HEK293 (cell line): ENCODE measurements around the gene CD9.

Experiments used
- CTCF ChIA-PET: fragments of 350-600 bp; formaldehyde crosslinking; extraction: SDS; loops from one replicate; lab custom pipeline; 2021; ENCODE audit warnings: antibody characterized with exemption; lab: Yijun Ruan, JAX
- POLR2A ChIA-PET: fragments of 300-600 bp; formaldehyde crosslinking; extraction: SDS; loops from one replicate; lab custom pipeline; 2020; ENCODE audit warnings: antibody characterized with exemption, inconsistent platforms; lab: Yijun Ruan, JAX
- H3K27ac ChIP-seq: fragments of 200-500 bp; sonication (Bioruptor generic); 2 replicates; pipeline ENCODE4 v1.5.1; 2014; ENCODE audit warnings: low read depth, low read length, control low read depth, inconsistent platforms; ENCODE audit errors: extremely low read depth
- H3K36me3 ChIP-seq, 2 experiments: fragments of 200-500 bp in 1 of 2; sonication (Bioruptor generic) in 1 of 2; 1 replicate in 1 of 2; 2 replicates in 1 of 2; pipeline ENCODE4 v1.5.1; 2014 to 2017; ENCODE audit warnings: inconsistent platforms in 2 of 2, low read length in 2 of 2; ENCODE audit not compliant: control insufficient read depth in 2 of 2, insufficient read depth in 1 of 2
- H3K4me1 ChIP-seq: fragments of 200-500 bp; sonication (Bioruptor generic); 2 replicates; pipeline ENCODE4 v1.5.1; 2014; ENCODE audit warnings: mild to moderate bottlenecking, low read length, inconsistent platforms; ENCODE audit not compliant: control insufficient read depth, insufficient read depth
- H3K4me3 ChIP-seq: 2 replicates; pipeline ENCODE4 v1.5.1; 2011; ENCODE audit warnings: low read depth, mild to moderate bottlenecking, control low read depth, low read length, moderate library complexity
- H3K9me3 ChIP-seq: fragments of 200-500 bp; sonication (Bioruptor generic); 2 replicates; pipeline ENCODE4 v1.5.1; 2014; ENCODE audit warnings: low read depth, low read length, inconsistent platforms; ENCODE audit not compliant: control insufficient read depth, insufficient read depth
- GLI2 ChIP-seq: fragments of 450-650 bp; formaldehyde crosslinking; IDR thresholded peaks from 2 replicates; pipeline ENCODE4; 2017; ENCODE audit warnings: missing biosample characterization, missing genetic modification characterization, low read depth, borderline replicate concordance
- MEIS1 ChIP-seq: sonication (generic); formaldehyde crosslinking; IDR thresholded peaks from 2 replicates; pipeline ENCODE4 v1.8.1; 2022; ENCODE audit warnings: missing genetic modification reagents, mild to moderate bottlenecking, borderline replicate concordance
- SCRT2 ChIP-seq: fragments of 450-650 bp; formaldehyde crosslinking; IDR thresholded peaks from 2 replicates; pipeline ENCODE4 v1.5.1; 2016; ENCODE audit warnings: missing biosample characterization, missing genetic modification characterization
- YY2 ChIP-seq: fragments of 450-650 bp; formaldehyde crosslinking; IDR thresholded peaks from 2 replicates; pipeline ENCODE4 v1.5.1; 2016; ENCODE audit warnings: missing biosample characterization, missing genetic modification characterization
- ZBTB17 ChIP-seq: fragments of 450-650 bp; formaldehyde crosslinking; IDR thresholded peaks from 2 replicates; pipeline ENCODE4 v1.5.1; 2016; ENCODE audit warnings: missing biosample characterization, missing genetic modification characterization
- ZEB2 ChIP-seq: fragments of 450-650 bp; formaldehyde crosslinking; IDR thresholded peaks from 2 replicates; pipeline ENCODE4 v1.5.1; 2016; ENCODE audit warnings: missing biosample characterization, missing genetic modification characterization
- ZFHX2 ChIP-seq: fragments of 450-650 bp; formaldehyde crosslinking; conservative IDR thresholded peaks from 2 replicates; pipeline ENCODE4 v1.5.1; 2016; ENCODE audit warnings: missing biosample characterization, missing genetic modification characterization
- ZNF112 ChIP-seq: fragments of 450-650 bp; formaldehyde crosslinking; IDR thresholded peaks from 2 replicates; pipeline ENCODE4 v1.5.0; 2017; ENCODE audit warnings: missing biosample characterization, missing genetic modification characterization
- ZNF132 ChIP-seq: fragments of 450-650 bp; formaldehyde crosslinking; IDR thresholded peaks from 2 replicates; pipeline ENCODE4 v1.5.1; 2017; ENCODE audit warnings: missing biosample characterization, missing genetic modification characterization, borderline replicate concordance
- ZNF292 ChIP-seq: fragments of 450-650 bp; formaldehyde crosslinking; IDR thresholded peaks from 2 replicates; pipeline ENCODE4 v1.5.1; 2016; ENCODE audit warnings: low read depth, missing biosample characterization, missing genetic modification characterization, borderline replicate concordance
- ZNF426 ChIP-seq: fragments of 450-650 bp; formaldehyde crosslinking; IDR thresholded peaks from 2 replicates; pipeline ENCODE4 v1.5.1; 2017; ENCODE audit warnings: missing biosample characterization, missing genetic modification characterization, mild to moderate bottlenecking, inconsistent platforms, moderate library complexity
- ZNF473 ChIP-seq: fragments of 450-650 bp; formaldehyde crosslinking; IDR thresholded peaks from 2 replicates; pipeline ENCODE4 v1.5.1; 2017; ENCODE audit warnings: missing biosample characterization, missing genetic modification characterization
- ZNF514 ChIP-seq: fragments of 450-650 bp; formaldehyde crosslinking; IDR thresholded peaks from 2 replicates; pipeline ENCODE4 v1.5.1; 2016; ENCODE audit warnings: missing biosample characterization, missing genetic modification characterization
- ZNF544 ChIP-seq: fragments of 450-650 bp; formaldehyde crosslinking; IDR thresholded peaks from 2 replicates; pipeline ENCODE4 v1.5.0; 2017; ENCODE audit warnings: missing biosample characterization, missing genetic modification characterization
- ZNF777 ChIP-seq: fragments of 450-650 bp; formaldehyde crosslinking; IDR thresholded peaks from 2 replicates; pipeline ENCODE4 v1.5.1; 2017; ENCODE audit warnings: missing biosample characterization, missing genetic modification characterization, borderline replicate concordance
- ZNF785 ChIP-seq: fragments of 450-650 bp; formaldehyde crosslinking; IDR thresholded peaks from 2 replicates; pipeline ENCODE4 v1.5.1; 2016; ENCODE audit warnings: missing biosample characterization, missing genetic modification characterization
- ZXDB ChIP-seq: fragments of 450-650 bp; formaldehyde crosslinking; IDR thresholded peaks from 2 replicates; pipeline ENCODE4 v1.5.1; 2016; ENCODE audit warnings: missing biosample characterization, missing genetic modification characterization
- TF ChIP-seq, protein P1 (sequence below): fragments of 450-650 bp; formaldehyde crosslinking; IDR thresholded peaks from 2 replicates; pipeline ENCODE4 v1.5.1; 2016; ENCODE audit warnings: missing biosample characterization, missing genetic modification characterization
- TF ChIP-seq, protein P2 (sequence below): fragments of 450-650 bp; formaldehyde crosslinking; IDR thresholded peaks from 2 replicates; pipeline ENCODE4 v1.5.1; 2016; ENCODE audit warnings: missing biosample characterization, missing genetic modification characterization, borderline replicate concordance
- TF ChIP-seq, protein P3 (sequence below): fragments of 450-650 bp; formaldehyde crosslinking; IDR thresholded peaks from 2 replicates; pipeline ENCODE4 v1.5.1; 2016; ENCODE audit warnings: missing biosample characterization, missing genetic modification characterization
- TF ChIP-seq, protein P4 (sequence below): fragments of 450-650 bp; formaldehyde crosslinking; conservative IDR thresholded peaks from 2 replicates; pipeline ENCODE4 v1.5.1; 2016; ENCODE audit warnings: low read depth, missing biosample characterization, missing genetic modification characterization
- TF ChIP-seq, protein P5 (sequence below): fragments of 450-650 bp; formaldehyde crosslinking; IDR thresholded peaks from 2 replicates; pipeline ENCODE4 v1.5.1; 2016; ENCODE audit warnings: missing biosample characterization, missing genetic modification characterization

Gene CD9

DNA sequence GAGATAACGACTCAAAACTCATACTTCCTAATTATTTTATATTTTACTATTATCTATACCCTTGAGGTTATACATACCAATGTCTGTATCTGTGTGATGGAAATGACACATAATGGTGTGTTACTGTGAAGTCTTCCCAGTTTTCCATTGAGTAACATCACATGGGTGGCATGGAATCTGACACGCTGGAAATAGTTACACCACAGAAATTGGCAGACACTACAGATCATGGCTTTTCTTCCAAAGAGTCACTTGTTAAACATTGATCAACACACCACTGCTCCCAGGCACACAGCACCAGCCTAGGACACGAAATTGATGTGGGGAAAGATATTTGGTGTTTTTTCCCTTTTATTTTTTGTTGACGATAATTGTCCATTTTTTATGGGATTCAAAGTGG, 42.7 kb upstream of the CD9 start:
- Histone ChIP-seq H3K4me1 (no peaks in the 10 kb centered on the region), H3K9me3 (no peaks in the 10 kb centered on the region), H3K4me3 (no peak overlapping the region), H3K36me3 (no peaks in the 10 kb centered on the region)
- TF ChIP-seq YY2 (tag by site-specific recombination) (no peak), ZNF112 (tag by site-specific recombination) (peak; percentile 91)
- TF ChIP-seq, all 188 proteins: peak for 1
- CTCF ChIA-PET, result no interaction called here
- POLR2A ChIA-PET, result no interaction called here
- H3K27ac ChIP-seq, result no peak overlapping the region

DNA sequence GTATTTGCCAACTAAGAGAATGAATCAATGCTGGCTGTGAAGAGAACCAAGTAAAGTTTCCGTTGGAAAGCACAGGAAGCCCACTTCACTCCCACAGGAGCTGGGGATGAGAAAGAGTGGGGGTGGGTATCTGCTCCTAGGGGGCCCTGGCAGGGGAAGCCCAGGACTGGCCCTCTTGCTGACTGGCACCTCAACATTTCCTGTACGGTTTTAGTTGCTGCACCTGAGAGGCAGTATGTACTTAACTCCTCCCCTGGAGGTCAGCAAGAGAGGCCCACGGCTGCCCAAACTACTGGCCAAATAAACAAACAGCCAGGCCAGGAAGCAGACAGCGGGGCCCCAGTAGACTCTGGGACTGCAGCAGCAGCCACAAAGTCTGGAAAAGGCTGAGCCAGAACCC, 41.9 kb upstream of the CD9 start:
- ChIA-PET CTCF (interaction anchor here (0.6 kb wide), 1 partner anchor 181 kb away, joined by 3 read pairs; no protein-coding TSS in a partner anchor), POLR2A (no interaction called here)
- no peaks in the 10 kb centered on the region for H3K4me1 ChIP-seq
- H3K9me3 ChIP-seq, result no peaks in the 10 kb centered on the region
- no peaks in the 10 kb centered on the region for H3K36me3 ChIP-seq
- no peak overlapping the region for H3K27ac ChIP-seq
- TF ChIP-seq, protein P1, sequence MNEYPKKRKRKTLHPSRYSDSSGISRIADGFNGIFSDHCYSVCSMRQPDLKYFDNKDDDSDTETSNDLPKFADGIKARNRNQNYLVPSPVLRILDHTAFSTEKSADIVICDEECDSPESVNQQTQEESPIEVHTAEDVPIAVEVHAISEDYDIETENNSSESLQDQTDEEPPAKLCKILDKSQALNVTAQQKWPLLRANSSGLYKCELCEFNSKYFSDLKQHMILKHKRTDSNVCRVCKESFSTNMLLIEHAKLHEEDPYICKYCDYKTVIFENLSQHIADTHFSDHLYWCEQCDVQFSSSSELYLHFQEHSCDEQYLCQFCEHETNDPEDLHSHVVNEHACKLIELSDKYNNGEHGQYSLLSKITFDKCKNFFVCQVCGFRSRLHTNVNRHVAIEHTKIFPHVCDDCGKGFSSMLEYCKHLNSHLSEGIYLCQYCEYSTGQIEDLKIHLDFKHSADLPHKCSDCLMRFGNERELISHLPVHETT (tag by site-specific recombination), result no peak
- TF ChIP-seq ZNF132 (tag by site-specific recombination), result no peak
- TF ChIP-seq, protein P2, sequence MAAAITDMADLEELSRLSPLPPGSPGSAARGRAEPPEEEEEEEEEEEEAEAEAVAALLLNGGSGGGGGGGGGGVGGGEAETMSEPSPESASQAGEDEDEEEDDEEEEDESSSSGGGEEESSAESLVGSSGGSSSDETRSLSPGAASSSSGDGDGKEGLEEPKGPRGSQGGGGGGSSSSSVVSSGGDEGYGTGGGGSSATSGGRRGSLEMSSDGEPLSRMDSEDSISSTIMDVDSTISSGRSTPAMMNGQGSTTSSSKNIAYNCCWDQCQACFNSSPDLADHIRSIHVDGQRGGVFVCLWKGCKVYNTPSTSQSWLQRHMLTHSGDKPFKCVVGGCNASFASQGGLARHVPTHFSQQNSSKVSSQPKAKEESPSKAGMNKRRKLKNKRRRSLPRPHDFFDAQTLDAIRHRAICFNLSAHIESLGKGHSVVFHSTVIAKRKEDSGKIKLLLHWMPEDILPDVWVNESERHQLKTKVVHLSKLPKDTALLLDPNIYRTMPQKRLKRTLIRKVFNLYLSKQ, result no peak
- TF ChIP-seq, protein P3, sequence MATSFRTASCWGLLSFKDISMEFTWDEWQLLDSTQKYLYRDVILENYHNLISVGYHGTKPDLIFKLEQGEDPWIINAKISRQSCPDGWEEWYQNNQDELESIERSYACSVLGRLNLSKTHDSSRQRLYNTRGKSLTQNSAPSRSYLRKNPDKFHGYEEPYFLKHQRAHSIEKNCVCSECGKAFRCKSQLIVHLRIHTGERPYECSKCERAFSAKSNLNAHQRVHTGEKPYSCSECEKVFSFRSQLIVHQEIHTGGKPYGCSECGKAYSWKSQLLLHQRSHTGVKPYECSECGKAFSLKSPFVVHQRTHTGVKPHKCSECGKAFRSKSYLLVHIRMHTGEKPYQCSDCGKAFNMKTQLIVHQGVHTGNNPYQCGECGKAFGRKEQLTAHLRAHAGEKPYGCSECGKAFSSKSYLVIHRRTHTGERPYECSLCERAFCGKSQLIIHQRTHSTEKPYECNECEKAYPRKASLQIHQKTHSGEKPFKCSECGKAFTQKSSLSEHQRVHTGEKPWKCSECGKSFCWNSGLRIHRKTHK, result no peak
- no peak for TF ChIP-seq ZNF777 (tag by site-specific recombination)
- TF ChIP-seq ZNF473 (tag by site-specific recombination), result no peak
- no peak for TF ChIP-seq ZBTB17 (tag by site-specific recombination)
- no peak for TF ChIP-seq MEIS1 (CRISPR knock-in tag)
- no peak for TF ChIP-seq ZNF544 (tag by site-specific recombination)
- TF ChIP-seq, protein P4, sequence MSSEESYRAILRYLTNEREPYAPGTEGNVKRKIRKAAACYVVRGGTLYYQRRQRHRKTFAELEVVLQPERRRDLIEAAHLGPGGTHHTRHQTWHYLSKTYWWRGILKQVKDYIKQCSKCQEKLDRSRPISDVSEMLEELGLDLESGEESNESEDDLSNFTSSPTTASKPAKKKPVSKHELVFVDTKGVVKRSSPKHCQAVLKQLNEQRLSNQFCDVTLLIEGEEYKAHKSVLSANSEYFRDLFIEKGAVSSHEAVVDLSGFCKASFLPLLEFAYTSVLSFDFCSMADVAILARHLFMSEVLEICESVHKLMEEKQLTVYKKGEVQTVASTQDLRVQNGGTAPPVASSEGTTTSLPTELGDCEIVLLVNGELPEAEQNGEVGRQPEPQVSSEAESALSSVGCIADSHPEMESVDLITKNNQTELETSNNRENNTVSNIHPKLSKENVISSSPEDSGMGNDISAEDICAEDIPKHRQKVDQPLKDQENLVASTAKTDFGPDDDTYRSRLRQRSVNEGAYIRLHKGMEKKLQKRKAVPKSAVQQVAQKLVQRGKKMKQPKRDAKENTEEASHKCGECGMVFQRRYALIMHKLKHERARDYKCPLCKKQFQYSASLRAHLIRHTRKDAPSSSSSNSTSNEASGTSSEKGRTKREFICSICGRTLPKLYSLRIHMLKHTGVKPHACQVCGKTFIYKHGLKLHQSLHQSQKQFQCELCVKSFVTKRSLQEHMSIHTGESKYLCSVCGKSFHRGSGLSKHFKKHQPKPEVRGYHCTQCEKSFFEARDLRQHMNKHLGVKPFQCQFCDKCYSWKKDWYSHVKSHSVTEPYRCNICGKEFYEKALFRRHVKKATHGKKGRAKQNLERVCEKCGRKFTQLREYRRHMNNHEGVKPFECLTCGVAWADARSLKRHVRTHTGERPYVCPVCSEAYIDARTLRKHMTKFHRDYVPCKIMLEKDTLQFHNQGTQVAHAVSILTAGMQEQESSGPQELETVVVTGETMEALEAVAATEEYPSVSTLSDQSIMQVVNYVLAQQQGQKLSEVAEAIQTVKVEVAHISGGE, result no peak
- no peak for TF ChIP-seq ZNF514 (tag by site-specific recombination)
- TF ChIP-seq ZEB2 (tag by site-specific recombination), result no peak
- TF ChIP-seq ZNF292 (tag by site-specific recombination), result no peak
- no peak for TF ChIP-seq GLI2 (tag by site-specific recombination)
- TF ChIP-seq, protein P5, sequence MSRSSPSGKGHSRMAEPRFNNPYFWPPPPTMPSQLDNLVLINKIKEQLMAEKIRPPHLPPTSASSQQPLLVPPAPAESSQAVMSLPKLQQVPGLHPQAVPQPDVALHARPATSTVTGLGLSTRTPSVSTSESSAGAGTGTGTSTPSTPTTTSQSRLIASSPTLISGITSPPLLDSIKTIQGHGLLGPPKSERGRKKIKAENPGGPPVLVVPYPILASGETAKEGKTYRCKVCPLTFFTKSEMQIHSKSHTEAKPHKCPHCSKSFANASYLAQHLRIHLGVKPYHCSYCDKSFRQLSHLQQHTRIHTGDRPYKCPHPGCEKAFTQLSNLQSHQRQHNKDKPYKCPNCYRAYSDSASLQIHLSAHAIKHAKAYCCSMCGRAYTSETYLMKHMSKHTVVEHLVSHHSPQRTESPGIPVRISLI (tag by site-specific recombination), result no peak
- no peak for TF ChIP-seq ZNF785
- TF ChIP-seq ZFHX2 (tag by site-specific recombination), result no peak
- no peak for TF ChIP-seq SCRT2
- TF ChIP-seq ZNF426 (tag by site-specific recombination), result no peak
- no peak for TF ChIP-seq ZXDB (tag by site-specific recombination)
- H3K4me3 ChIP-seq, result no peak overlapping the region
